Measurements from ENCODE around the gene CTRB2.
"Not testable (repeated sequence)": the region's sequence is repeated elsewhere in the genome, so short reads cannot be mapped to it uniquely, and the experiment has no call there.

Gene CTRB2

DNA sequence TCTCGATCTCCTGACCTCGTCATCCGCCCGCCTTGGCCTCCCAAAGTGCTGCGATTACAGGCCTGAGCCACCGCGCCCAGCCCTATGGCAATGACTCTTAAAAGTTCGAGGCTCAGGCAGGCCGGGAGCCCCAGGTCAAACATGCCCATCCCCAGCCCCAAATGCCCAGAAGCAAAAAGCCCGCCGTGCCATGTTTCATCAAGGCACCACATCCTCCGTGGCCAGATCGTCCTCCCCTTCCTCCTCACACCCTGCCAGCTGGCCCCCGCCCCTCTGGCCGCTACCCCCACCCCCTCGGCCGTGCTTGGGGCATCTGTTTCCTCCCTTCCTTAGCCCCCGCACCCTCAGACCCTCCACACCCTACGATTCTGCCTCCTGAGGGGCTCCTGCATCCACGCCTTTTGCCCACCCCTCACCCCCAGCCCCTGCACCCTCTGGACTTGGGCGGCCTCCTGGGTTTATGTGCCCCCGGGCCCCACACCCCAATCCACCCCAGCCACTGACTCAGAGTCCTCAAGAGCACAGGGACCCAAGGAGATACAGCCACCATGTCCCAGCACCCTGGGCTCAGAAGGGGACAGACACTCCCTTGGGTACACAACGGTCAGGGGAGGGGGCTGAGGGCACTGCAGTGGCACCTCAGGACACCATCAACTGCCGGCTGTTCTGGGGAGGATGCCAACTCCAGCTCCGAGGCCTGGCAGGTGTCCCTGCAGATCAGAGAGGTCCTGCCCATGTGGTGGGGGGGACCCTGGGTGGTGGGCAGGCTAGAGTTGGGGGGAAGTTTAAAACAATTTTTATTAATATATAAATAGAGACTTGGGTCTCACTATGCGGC, 18.9 kb upstream of the CTRB2 start:
- no peak for DNase-seq

DNA sequence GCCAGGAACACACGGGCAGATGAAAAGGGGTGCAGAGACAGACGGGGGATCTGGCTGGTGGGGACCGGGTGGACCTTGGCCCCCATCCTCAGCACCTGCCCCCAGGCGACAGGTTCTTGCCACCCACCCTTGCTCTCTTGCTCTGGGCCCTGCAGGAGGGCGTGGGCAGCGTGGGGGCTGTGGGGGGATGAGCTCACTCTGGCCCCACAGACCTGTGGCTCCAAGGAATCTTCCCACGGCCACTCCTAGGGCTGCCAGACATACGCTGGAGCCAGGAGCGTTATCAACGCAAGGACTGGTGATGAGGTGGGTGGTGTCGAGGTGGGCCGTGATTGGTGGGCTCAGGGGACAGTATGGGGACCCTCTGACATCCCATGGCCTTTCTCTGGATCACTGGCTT, 18.1 kb upstream of the CTRB2 start:
- no peak for DNase-seq

DNA sequence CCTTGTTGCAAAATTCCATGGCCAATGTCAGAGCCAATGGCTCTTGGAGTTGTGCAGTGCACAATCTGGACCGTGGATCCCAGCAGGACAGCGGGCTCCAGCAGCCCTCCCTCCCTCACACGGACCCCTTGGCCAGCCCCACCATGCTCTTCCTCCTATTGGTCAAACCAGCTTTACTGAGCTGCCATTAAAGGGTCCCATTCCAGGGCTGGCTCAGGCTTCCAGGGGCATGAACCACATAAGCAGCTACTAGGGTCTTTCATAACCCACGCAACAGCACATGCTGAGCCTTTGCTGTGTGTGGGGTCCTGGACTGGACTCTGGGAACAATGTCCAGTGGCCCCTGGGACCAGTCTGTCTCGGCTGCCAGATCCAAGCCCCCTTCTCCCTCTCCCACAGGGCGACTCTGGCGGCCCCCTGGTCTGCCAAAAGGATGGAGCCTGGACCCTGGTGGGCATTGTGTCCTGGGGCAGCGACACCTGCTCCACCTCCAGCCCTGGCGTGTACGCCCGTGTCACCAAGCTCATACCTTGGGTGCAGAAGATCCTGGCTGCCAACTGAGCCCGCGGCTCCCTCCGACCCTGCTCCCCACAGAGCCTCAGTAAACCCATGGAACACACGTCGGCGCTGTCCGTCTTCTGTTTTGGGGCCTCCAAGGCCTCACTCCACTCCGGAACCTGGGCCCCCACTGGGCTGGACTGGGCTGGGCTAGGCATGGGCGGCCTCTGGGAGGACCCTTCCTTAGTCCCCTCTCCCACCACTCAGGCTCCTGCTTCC, 17.5 kb upstream of the CTRB2 start:
- no peak for DNase-seq

DNA sequence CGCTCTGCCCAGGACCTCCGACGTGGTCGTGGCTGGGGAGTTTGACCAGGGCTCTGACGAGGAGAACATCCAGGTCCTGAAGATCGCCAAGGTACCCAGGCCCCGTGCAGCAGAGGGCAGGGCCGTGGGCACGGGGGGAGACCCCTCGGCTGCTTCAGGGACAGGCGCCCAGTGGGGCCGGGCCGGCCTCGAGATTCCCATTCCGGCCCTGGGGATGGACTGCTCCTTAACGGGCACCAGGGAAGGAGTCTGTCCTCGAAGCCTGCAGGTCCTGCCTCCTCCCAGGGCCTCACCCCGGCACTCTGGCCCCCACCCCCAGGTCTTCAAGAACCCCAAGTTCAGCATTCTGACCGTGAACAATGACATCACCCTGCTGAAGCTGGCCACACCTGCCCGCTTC, 16.2 kb upstream of the CTRB2 start:
- DNase-seq: not testable (repeated sequence)

DNA sequence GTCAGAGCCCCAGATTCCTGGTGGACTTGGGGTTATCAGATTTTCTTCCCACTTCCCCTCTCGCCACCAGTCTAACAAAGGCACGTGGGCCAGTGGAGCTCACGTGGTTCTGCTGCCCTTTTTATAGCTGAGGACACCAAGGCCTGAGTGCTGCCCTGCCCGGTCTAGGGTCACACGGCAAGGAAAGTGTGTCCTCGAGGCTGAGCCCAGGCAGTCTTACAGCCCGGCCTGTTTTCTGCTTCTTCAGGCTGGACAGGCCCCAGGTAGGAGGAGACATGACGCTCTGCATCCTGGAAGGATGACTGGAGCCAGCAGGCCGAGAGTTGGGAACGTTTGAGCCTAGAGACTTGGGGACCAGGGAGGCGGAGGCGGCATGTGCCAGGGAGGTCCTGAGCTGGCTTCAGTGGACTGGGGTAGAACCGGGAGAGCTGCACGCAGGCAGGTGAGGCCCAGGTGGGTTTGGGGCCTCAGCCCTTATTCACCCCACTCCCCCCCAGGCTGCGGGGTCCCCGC, 15.4 kb upstream of the CTRB2 start:
- DNase-seq: no peak

DNA sequence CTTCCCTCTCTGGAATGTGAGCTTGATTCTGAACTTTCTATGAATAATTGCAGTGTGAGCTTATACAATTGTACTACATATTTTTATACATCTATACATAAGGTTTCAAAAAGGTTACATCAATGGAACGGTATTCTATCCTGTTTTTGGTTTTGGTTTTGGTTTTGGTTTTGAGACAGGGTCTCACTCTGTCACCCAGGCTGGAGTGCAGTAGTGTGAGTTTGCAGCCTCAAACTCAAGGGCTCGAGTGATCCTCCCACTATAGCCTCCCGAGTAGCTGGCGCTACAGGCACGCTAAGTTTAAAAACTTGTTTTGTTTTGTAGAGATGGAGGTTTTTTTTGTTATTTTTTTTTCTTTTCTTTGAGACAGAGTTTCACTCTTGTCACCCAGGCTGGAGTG, 12.9 kb upstream of the CTRB2 start:
- DNase-seq: no peak

DNA sequence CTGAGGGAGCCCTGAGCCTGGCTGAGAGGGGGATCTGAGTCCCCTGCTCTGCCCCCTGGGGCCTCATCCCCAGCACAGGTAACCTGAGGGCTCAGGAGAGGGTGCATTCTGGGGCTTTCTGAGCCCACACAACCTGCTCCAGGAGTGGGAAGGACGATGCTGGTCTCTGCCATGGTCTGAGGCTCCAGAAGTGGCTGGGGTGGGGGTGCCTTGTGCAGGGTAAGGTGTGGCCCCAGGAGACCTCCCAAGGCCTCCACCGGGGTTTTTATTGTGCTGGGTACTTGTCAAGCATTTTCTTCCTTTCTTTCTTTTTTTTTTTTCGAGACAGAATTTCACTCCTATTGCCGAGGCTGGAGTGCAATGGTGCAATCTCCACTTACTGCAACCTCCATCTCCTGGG, 12.1 kb upstream of the CTRB2 start:
- no peak for DNase-seq

DNA sequence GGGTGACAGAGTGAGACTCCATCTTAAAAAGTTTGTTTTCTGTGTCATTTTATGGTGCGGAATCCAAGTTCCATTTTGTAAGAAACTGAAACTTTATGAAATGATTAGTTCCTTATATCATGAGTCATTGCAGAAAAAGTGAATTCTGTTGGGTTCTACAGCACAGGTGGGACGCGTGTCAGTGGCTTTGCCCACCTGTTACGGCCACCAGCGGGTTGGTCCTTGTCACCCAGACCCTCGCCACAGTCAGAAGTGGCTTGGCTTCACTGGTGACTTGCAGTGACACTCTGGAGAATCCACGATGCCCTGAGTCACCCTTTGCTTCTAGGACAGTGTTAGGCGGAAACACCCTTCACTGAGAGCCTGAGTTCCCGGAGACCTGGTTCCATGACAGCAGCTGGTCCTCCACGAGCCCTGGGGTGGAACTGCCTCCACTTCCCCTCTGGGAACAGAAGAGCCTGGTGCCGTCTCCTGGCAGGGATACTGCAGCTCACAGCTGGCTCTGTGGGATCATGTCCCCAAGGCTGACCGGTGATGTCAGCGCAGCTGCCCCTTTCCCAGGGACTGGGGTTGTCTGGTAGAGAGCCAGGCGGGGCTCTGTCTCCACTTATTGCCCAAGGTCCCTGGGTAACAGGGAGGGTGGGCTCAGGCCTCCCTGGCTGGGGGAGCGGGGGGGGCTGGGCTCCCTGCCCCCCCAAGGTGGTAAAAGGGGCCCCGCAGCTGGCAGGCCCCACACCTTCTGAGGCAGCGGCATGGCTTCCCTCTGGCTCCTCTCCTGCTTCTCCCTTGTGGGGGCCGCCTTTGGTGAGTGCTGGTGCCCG, 11.5 kb upstream of the CTRB2 start, which contains the start of gene CTRB1:
TSS of gene CTRB1 (plus strand) at position 733 of the 821 bp plus-strand sequence. CDS start at position 753, 20 bp downstream.
- DNase-seq: no peak

DNA sequence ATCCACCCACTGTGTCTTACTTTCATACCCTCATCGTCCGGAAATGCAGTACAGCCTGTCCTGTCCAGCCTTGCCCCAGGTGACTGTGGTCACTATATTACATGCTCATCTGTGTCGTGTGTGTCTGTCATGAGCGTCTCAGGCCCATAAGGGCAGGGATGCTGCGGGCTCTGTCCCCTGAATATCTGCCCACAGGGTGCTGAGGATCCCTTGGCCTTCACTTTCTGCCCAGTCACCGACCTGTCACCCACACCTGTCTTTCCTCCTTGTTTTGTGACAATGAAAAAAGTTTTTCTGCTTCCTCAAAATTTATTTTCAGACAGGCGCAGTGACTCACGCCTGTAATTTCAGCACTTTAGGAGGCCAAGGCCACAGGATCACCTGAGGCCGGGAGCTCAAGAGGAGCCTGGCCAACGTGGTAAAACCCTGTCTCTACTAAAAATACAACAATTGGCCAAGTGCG, 10.5 kb upstream of the CTRB2 start:
- no peak for DNase-seq

DNA sequence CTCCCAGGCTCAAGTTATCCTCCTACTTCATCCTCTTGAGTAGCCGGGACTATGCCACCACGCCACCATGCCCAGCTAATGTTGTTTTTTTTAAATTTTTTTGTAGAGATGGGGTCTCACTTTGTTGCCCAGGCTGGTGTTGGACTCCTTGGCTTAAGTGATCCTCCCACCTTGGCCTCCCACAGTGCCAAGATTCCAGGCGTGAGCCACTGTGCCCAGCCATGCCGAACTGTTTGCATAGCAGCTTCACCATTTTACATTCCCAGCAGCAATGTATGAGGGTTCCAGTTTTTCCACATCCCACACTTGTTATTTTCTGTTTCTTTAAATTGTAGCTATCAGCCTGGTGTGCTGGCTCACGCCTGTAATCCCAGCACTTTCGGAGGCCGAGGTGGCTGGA, 9.6 kb upstream of the CTRB2 start:
- DNase-seq: no peak

DNA sequence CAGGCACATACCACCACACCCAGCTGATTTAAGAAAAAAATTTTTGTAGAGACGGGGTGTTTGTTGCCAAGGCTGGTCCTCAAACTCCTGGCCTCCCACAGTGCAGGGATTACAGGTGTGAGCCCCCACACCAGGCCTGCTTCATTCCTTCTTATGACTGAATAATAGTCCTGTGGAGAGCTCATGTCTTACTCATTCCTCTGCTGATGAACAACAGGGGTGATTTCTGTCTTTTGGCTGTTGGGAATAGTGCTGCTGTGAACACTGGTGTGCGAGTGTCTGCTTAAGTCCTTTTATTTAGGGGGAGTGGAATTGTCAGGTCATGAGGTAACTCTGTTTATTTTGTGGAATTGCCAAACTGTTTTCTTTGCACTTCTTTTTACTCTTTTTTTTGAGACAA, 9.2 kb upstream of the CTRB2 start:
- no peak for DNase-seq

DNA sequence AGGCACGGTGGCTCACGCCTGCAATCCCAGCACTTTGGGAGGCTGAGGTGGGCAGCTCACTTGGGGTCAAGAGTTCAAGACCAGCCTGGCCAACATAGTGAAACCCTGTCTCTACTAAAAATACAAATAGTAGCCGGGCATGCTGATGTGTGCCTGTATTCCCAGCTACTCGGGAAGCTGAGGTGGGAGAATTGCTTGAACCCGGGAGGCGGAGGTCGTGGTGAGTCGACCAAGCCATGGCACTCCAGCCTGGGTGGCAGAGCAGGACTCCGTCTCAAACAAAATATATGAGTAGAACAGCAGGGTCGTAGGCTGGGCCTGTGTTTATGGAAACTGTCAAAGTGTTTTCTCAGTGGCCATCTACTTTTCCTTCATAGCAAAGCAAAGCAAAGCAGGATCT, 4.3 kb upstream of the CTRB2 start:
- not testable (repeated sequence) for DNase-seq

DNA sequence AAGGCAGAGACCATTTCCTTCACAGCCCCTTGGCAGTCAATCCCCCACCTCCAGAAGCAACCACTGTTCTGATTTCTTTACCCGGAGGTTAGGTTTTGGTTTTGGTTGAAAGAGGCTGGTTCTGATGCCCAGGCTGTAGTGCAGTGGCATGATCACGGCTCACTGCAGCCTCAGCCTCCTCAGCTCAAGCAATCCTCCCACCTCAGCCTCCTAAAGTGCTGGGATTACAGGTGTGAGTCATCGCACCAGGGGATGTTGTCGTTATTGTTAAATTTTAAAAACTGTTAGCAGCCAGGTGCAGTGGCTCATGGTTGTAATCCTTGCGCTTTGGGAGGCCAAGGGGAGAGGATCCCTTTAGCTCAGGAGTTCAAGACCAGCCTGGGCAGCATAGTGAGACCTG, 3.0 kb upstream of the CTRB2 start:
- DNase-seq: no peak

DNA sequence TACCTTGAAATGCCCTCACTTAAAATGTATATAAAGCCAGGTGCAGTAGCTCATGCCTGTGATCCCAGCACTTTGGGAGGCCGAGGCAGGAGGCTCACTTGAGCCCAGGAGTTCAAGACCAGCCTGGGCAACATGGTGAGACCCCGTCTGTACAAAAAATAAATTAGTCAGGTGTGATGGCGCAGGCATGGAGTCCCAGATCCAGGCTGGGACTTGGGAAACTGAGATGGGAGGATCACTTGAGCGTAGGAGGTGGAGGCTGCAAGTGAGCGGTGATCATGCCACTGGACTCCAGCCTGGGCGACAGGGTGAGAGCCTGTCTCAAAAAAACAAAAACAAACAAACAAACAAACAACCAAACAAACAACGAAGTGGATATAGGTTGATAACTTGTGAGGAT, 2.6 kb upstream of the CTRB2 start:
- DNase-seq: not testable (repeated sequence)

DNA sequence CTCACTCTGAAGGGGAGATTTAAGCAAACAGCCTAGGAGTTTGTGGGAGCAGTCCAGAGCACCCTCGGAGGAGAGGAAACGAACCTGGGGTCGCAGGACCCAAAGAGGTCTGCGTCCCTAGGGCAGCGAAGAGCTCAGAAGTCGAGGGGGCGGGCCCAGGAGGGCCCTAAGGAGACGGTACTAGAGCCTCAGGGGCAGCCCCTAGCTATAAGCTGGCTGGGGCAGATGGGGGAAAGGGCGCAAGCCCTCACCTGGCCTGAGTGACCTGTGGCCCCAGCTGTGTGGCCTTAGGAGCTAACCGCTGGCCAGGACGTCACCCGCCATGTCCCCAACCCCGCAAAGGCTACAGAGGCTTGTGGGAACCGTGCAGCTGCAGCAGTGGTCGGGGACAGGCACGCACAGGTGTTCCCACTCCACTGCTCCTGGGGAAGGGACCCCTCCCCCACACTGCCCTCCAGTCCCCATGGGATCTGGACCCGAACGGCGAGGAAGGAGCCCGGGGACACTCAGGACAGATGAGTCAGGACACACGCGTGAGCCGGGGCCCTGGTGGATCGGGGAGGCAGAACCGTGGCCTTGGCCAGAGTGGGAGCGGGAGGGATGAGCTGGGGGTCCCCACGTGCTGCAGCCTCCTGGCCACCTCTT, 2.0 kb upstream of the CTRB2 start:
- no peak for DNase-seq

DNA sequence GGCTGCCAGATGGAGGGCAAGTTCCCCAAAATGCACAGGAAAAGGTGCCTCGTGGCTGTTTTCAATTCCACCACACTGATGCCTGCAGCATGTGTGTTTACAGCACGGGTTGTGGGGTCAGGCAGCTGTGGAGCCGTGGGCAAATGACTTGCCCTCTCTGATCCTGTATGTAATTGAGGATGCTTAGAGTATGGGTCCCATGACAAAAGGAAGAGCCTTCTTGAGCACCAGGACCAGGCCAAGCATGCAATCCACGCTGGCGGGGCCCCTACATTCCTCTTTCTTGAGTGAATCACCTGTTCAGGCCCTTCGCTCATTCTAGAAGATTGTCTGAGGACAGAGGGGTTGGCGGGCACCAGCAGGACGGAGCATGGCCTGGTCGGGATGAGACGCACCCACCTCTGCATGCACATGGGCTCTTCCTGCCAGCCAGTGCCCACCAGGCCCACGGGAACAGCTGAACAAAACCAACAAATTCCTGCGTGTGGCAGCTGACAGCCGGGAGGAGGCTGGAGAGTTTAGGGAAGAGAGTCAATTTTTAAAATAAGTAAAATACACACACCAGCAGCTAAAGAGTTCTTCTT, 1.4 kb upstream of the CTRB2 start:
- DNase-seq: no peak

DNA sequence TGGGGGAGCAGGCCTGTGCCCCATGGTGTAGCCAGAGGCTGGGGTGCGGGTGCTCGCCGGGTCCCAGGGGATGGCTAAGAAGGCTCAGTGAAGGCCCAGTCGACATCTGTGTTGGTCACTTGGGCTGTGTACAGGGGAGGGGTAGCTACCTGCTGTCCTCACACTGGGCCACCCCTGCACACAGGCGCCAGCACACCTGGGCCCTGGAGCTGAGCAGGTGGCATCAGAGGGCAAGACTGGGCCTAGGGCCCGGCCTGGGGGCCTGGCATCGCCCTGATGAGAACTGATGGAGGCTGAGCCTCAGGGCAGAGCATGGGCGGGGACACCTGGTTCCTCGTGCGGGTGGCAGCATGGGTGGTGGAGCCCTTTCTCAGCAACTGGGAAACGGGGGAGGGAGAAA, 870 bp upstream of the CTRB2 start:
- no peak for DNase-seq

DNA sequence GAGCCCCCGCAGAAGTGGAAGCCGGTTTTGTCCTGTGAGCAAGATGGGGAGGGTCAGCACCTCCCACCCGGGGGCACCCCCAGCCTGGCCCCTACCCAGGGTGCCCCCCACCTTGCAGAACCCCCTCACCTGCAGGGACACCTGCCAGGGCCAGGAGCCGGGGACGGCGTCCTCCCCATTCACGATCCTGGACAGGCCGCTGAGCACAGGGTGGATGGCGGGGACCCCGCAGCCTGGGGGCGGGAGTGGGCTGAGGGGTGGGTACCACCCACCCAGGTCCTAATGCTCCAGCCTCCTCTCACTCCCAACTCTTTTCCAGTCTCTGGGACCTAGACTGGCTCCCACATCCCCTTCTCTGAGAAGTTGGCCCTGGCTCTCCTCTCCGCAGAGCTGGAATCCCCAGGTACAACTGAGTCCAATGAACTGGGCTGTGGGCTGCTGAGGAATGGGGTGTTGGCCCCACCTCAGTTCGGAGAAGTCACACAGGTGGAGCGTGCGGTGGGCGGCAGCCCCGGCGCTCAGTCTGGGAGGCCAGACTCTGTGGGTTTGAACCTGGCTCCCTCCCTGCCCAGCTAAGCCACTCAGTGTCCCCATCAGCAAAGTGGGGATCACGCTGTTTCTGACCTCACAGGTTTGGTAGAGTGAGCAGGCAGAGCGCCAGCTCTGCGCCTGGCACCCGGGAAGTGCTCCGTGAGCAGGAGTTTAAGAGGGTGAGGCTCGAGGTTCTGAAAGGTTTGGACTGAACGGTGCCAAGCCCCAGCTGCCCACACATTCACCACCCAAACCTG, 806 bp downstream of the CTRB2 start:
- not testable (repeated sequence) for DNase-seq

DNA sequence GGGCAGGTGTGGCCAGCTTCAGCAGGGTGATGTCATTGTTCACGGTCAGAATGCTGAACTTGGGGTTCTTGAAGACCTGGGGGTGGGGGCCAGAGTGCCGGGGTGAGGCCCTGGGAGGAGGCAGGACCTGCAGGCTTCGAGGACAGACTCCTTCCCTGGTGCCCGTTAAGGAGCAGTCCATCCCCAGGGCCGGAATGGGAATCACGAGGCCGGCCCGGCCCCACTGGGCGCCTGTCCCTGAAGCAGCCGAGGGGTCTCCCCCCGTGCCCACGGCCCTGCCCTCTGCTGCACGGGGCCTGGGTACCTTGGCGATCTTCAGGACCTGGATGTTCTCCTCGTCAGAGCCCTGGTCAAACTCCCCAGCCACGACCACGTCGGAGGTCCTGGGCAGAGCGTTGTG, 1.5 kb downstream of the CTRB2 start:
- not testable (repeated sequence) for DNase-seq

DNA sequence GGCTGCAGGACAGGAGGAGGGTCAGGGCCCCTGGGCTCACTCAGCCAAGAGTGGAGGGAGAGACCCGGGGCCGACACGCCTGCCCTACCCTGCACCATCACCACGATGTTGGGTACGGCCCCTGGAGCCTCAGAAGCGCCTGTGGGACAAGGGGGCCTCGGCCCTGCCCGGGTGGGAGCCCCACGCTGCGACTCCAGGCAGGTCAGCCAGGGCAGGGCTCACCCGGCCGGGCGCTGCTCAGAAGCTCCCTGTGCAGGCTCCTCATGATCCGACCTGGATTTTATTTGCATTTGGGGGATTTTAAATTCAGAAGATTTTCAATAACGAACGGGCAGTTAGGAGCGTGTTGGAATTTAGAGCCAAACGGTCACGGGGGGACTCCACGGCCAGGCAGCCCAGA, 2.1 kb downstream of the CTRB2 start:
- DNase-seq: not testable (repeated sequence)

DNA sequence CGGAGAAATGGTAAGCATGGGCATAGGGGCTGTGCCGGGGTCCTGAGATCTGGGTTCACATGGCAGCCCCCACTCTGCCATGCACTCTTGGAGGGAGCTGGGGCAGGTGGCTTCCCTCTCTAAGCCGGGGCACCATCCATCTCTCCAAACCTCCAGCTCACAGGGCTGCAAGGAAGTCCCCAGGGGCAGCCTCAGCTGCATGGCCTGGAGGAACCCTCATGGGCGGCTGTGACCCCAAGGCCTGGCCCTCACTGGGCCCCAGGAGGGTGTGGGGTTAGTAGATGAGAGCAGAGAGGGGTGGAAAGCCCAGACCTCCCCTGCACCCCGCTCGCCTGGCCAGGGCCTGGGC, 2.6 kb downstream of the CTRB2 start:
- no peak for DNase-seq

All from T-helper 9 cell (primary cell).